SK-N-SH (cell line): ENCODE results near the gene UCK2. TPM values are rescaled to one million over a fixed set of nuclear protein-coding genes. Genes with fewer than 3 reads are reported as not detected.

Source experiments
- CTCF ChIA-PET: fragments of 300-600, 350-600 bp; formaldehyde crosslinking; extraction: SDS; loops from one replicate; lab custom pipeline; 2021; lab: Yijun Ruan, JAX
- POLR2A ChIA-PET: fragments of 350-600 bp; sonication (Branson Sonifier 250); formaldehyde crosslinking; extraction: SDS; loops from one replicate; lab custom pipeline; 2020; ENCODE audit warnings: antibody characterized with exemption, inconsistent platforms; lab: Yijun Ruan, JAX
- DNase-seq: peaks from one replicate; pipeline ENCODE4 v3.0.0; 2012
- H2AFZ ChIP-seq: fragments of 200-600 bp; sonication (generic); 2 replicates; pipeline ENCODE4 v1.8.1; 2016; ENCODE audit warnings: antibody characterized with exemption, mild to moderate bottlenecking, low read depth
- H3F3A ChIP-seq: fragments of 200-600 bp; sonication (generic); replicated peaks from 2 replicates; pipeline ENCODE3; 2016; ENCODE audit warnings: antibody characterized with exemption, mild to moderate bottlenecking; ENCODE audit not compliant: insufficient read depth
- H3K27ac ChIP-seq, 2 experiments: fragments of 200-500 bp in 1 of 2; fragments of 200-600 bp in 1 of 2; sonication (Bioruptor generic) in 1 of 2; sonication (generic), shearing (Covaris generic) in 1 of 2; 2 replicates each; pipeline versions ENCODE4 v1.5.1 to v1.6.1; 2014 to 2016; ENCODE audit warnings: low read depth in 2 of 2, inconsistent platforms in 1 of 2, low read length in 1 of 2, mild to moderate bottlenecking in 1 of 2, mixed read lengths in 1 of 2
- H3K27me3 ChIP-seq: fragments of 200-600 bp; sonication (generic), shearing (Covaris generic); 2 replicates; pipeline ENCODE4 v1.6.1; 2016; ENCODE audit warnings: mixed run types; ENCODE audit not compliant: insufficient read depth
- H3K36me3 ChIP-seq, 2 experiments: fragments of 200-500 bp in 1 of 2; fragments of 200-600 bp in 1 of 2; sonication (Bioruptor generic) in 1 of 2; sonication (generic) in 1 of 2; replicated peaks in 1 of 2; 2 replicates each; pipeline versions ENCODE3 to v1.5.1; 2014 to 2016; ENCODE audit warnings: low read length in 1 of 2, mild to moderate bottlenecking in 1 of 2; ENCODE audit not compliant: insufficient read depth in 2 of 2, control insufficient read depth in 1 of 2
- H3K4me1 ChIP-seq, 2 experiments: fragments of 200-500 bp in 1 of 2; fragments of 200-600 bp in 1 of 2; sonication (Bioruptor generic) in 1 of 2; sonication (generic), shearing (Covaris generic) in 1 of 2; 2 replicates each; pipeline versions ENCODE4 v1.5.1 to v1.6.1; 2014 to 2016; ENCODE audit warnings: low read depth in 1 of 2, low read length in 1 of 2, mixed run types in 1 of 2; ENCODE audit not compliant: insufficient read depth in 2 of 2, control insufficient read depth in 1 of 2
- H3K4me2 ChIP-seq: fragments of 200-600 bp; sonication (generic), shearing (Covaris generic); 2 replicates; pipeline ENCODE4 v1.6.1; 2017; ENCODE audit warnings: mixed run types
- H3K4me3 ChIP-seq, 2 experiments: fragments of 200-500 bp in 1 of 2; fragments of 200-600 bp in 1 of 2; sonication (Bioruptor generic) in 1 of 2; sonication (generic), shearing (Covaris generic) in 1 of 2; 2 replicates each; pipeline versions ENCODE4 v1.5.1 to v1.8.1; 2014 to 2016; ENCODE audit warnings: low read depth in 2 of 2, inconsistent platforms in 1 of 2, low read length in 1 of 2, mild to moderate bottlenecking in 1 of 2, mixed read lengths in 1 of 2, moderate library complexity in 1 of 2
- H3K79me2 ChIP-seq: fragments of 200-600 bp; sonication (generic); 2 replicates; pipeline ENCODE4 v1.8.1; 2017; ENCODE audit warnings: mild to moderate bottlenecking; ENCODE audit not compliant: insufficient read depth
- H3K9ac ChIP-seq: fragments of 200-600 bp; sonication (generic); 2 replicates; pipeline ENCODE4 v1.6.1; 2017; ENCODE audit warnings: mixed run types
- H3K9me2 ChIP-seq: fragments of 200-600 bp; sonication (generic); 2 replicates; pipeline ENCODE4 v1.6.1; 2017; ENCODE audit warnings: mixed run types
- H3K9me3 ChIP-seq: fragments of 200-600 bp; sonication (generic); 2 replicates; pipeline ENCODE4 v1.6.1; 2017; ENCODE audit warnings: mixed run types, mild to moderate bottlenecking, moderate library complexity
- H4K20me1 ChIP-seq: fragments of 200-600 bp; sonication (generic); 2 replicates; pipeline ENCODE4 v1.6.1; 2017; ENCODE audit warnings: mild to moderate bottlenecking, mixed run types; ENCODE audit not compliant: insufficient read depth
- FOSL2 ChIP-seq: IDR thresholded peaks from 2 replicates; pipeline ENCODE4 v1.4.0; 2012; ENCODE audit warnings: low read depth, mild to moderate bottlenecking, moderate library complexity, borderline replicate concordance
- FOXM1 ChIP-seq: IDR thresholded peaks from 2 replicates; pipeline ENCODE4 v1.4.0; 2012; ENCODE audit warnings: low read depth, mild to moderate bottlenecking
- GATA2 ChIP-seq: sonication (generic); formaldehyde crosslinking; IDR thresholded peaks from 2 replicates; pipeline ENCODE4 v1.5.0; 2020; ENCODE audit warnings: mild to moderate bottlenecking, missing genetic modification reagents
- JUND ChIP-seq: IDR thresholded peaks from 2 replicates; pipeline ENCODE4 v1.4.0; 2012
- MEF2A ChIP-seq: IDR thresholded peaks from 2 replicates; pipeline ENCODE4 v1.4.0; 2012; ENCODE audit warnings: low read depth, borderline replicate concordance
- MXI1 ChIP-seq: IDR thresholded peaks from 2 replicates; pipeline ENCODE4 v1.6.1; 2012; ENCODE audit warnings: mild to moderate bottlenecking, low read depth, low read length, improper control_type of control experiment
- NFIC ChIP-seq: IDR thresholded peaks from 2 replicates; pipeline ENCODE4 v1.4.0; 2012; ENCODE audit warnings: borderline replicate concordance
- NRF1 ChIP-seq: IDR thresholded peaks from 2 replicates; pipeline ENCODE4 v1.6.1; 2012; ENCODE audit warnings: low read depth, mild to moderate bottlenecking, low read length
- POLR2AphosphoS5 ChIP-seq: IDR thresholded peaks from 2 replicates; pipeline ENCODE4 v1.6.1; 2012; ENCODE audit warnings: low read depth, low read length
- RFX5 ChIP-seq: IDR thresholded peaks from 2 replicates; pipeline ENCODE4 v1.6.1; 2012; ENCODE audit warnings: mild to moderate bottlenecking, improper control_type of control experiment, low read length
- TCF12 ChIP-seq: IDR thresholded peaks from 2 replicates; pipeline ENCODE4 v1.4.0; 2012
- TEAD4 ChIP-seq: IDR thresholded peaks from 2 replicates; pipeline ENCODE4 v1.4.0; 2012; ENCODE audit warnings: mild to moderate bottlenecking, borderline replicate concordance; ENCODE audit not compliant: insufficient read depth
- YY1 ChIP-seq: IDR thresholded peaks from 2 replicates; pipeline ENCODE4 v1.4.0; 2012; ENCODE audit warnings: low read depth, mild to moderate bottlenecking
- WGBS: methylation state at CpG from one replicate; pipeline ENCODE4 v1.1.6; 2017; ENCODE audit warnings: low lambda C conversion rate; 5-methylcytosine and 5-hydroxymethylcytosine counted together
- polyA plus RNA-seq, 3 experiments: library from polyadenylated mRNA; depleted of rRNA; stranded (reverse); fragments of >200 nt; gene quantifications; 2 replicates each; pipeline ENCODE4 v1.2.3, GENCODE V29; 2012
- TF ChIP-seq, protein P1 (sequence below): IDR thresholded peaks from 2 replicates; pipeline ENCODE4; 2012
- TF ChIP-seq, protein P2 (sequence below): fragments of 150-350 bp; IDR thresholded peaks from 2 replicates; pipeline ENCODE4 v1.6.1; 2017; ENCODE audit warnings: antibody characterized with exemption, low read length, low read depth, borderline replicate concordance
- TF ChIP-seq, protein P3 (sequence below): fragments of 200-600 bp; sonication (generic); IDR thresholded peaks from 2 replicates; pipeline ENCODE4 v1.6.1; 2017; ENCODE audit warnings: antibody characterized with exemption, mild to moderate bottlenecking, moderate library complexity
- TF ChIP-seq, protein P4 (sequence below): IDR thresholded peaks from 2 replicates; pipeline ENCODE4 v1.6.1; 2012; ENCODE audit warnings: mild to moderate bottlenecking, low read depth, low read length, moderate library complexity

The UCK2 gene
- polyA plus RNA-seq, 1 of the 3 experiments (the other 2 are of a cell fraction) = 53.7 TPM

DNA sequence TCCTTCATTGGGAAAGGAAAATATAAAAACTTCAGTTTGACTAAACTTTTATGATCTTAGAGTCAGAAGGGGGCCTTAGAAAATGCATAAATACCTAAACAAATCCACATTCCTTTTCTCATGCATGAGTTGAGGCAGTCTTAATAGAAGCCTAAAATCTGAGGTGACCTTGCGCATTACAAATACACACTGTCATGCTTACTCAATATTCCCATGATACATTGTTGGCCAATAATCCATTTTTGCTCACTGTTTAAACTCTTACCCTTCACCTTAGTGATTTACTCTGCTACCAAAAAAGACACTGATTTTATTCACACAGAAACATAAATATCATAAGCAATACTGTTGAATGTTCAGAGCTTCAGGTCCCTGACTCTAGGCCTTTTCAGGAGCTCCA is 39.7 kb upstream of the UCK2 start:
- Histone ChIP-seq H3K9ac (no peak overlapping the region), H3K27ac (no peak overlapping the region), H3K9me3 (no peaks in the 10 kb centered on the region), H4K20me1 (no peaks in the 10 kb centered on the region)
- DNase-seq = no peak
- 100% methylated on average over 1 of the region's 1 CpG for WGBS
- TF ChIP-seq YY1 (no peak), FOXM1 (no peak), JUND (no peak), GATA2 (CRISPR knock-in tag) (no peak), TCF12 (no peak), MXI1 (no peak), POLR2AphosphoS5 (no peak), TEAD4 (no peak), NRF1 (no peak), MEF2A (no peak), FOSL2 (no peak), RFX5 (no peak)
- TF ChIP-seq, protein P1, sequence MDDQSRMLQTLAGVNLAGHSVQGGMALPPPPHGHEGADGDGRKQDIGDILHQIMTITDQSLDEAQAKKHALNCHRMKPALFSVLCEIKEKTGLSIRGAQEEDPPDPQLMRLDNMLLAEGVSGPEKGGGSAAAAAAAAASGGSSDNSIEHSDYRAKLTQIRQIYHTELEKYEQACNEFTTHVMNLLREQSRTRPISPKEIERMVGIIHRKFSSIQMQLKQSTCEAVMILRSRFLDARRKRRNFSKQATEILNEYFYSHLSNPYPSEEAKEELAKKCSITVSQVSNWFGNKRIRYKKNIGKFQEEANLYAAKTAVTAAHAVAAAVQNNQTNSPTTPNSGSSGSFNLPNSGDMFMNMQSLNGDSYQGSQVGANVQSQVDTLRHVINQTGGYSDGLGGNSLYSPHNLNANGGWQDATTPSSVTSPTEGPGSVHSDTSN = no peak
- TF ChIP-seq, protein P2, sequence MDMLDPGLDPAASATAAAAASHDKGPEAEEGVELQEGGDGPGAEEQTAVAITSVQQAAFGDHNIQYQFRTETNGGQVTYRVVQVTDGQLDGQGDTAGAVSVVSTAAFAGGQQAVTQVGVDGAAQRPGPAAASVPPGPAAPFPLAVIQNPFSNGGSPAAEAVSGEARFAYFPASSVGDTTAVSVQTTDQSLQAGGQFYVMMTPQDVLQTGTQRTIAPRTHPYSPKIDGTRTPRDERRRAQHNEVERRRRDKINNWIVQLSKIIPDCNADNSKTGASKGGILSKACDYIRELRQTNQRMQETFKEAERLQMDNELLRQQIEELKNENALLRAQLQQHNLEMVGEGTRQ = no peak
- TF ChIP-seq, all 33 proteins: peak for 0
- H3F3A ChIP-seq = peaks cover 3% of the 10 kb centered on the region
- no peaks in the 10 kb centered on the region; the same call in 1 of the 2 replicates for H3K79me2 ChIP-seq
- no peak overlapping the region for H3K4me3 ChIP-seq
- no peaks in the 10 kb centered on the region for H3K36me3 ChIP-seq
- no peaks in the 10 kb centered on the region for H3K4me1 ChIP-seq
- H3K27me3 ChIP-seq = no peaks in the 10 kb centered on the region
- CTCF ChIA-PET = no interaction called here
- H3K9me2 ChIP-seq = no peaks in the 10 kb centered on the region
- H2AFZ ChIP-seq = no peak overlapping the region
- POLR2A ChIA-PET = no interaction called here
- no peak overlapping the region for H3K4me2 ChIP-seq

GRCh38 chr1:165793951-165794350 is 33.5 kb upstream of the UCK2 start:
- Histone ChIP-seq H3K4me1 (no peaks in the 10 kb centered on the region), H3K9me2 (no peaks in the 10 kb centered on the region), H3K36me3 (no peaks in the 10 kb centered on the region), H3K27me3 (no peaks in the 10 kb centered on the region), H3F3A (peaks cover 3% of the 10 kb centered on the region), H3K9me3 (no peaks in the 10 kb centered on the region), H3K9ac (no peak overlapping the region), H3K27ac (no peak overlapping the region), H3K4me2 (no peak overlapping the region), H3K4me3 (no peak overlapping the region), H2AFZ (no peak overlapping the region), H4K20me1 (no peaks in the 10 kb centered on the region), H3K79me2 (no peaks in the 10 kb centered on the region)
- POLR2A ChIA-PET = interaction anchor here (1.0 kb wide), 1 partner anchor 25 kb away, joined by 3 read pairs; the partner anchor contains the start of gene TMCO1
- no peak for DNase-seq
- CTCF ChIA-PET = interaction anchor here (1.5 kb wide), 1 partner anchor 120 kb away, joined by 3 read pairs; no protein-coding TSS in a partner anchor
- WGBS = 18% methylated on average over 2 of the region's 2 CpGs
- TF ChIP-seq FOXM1 = no peak
- TF ChIP-seq, protein P3, sequence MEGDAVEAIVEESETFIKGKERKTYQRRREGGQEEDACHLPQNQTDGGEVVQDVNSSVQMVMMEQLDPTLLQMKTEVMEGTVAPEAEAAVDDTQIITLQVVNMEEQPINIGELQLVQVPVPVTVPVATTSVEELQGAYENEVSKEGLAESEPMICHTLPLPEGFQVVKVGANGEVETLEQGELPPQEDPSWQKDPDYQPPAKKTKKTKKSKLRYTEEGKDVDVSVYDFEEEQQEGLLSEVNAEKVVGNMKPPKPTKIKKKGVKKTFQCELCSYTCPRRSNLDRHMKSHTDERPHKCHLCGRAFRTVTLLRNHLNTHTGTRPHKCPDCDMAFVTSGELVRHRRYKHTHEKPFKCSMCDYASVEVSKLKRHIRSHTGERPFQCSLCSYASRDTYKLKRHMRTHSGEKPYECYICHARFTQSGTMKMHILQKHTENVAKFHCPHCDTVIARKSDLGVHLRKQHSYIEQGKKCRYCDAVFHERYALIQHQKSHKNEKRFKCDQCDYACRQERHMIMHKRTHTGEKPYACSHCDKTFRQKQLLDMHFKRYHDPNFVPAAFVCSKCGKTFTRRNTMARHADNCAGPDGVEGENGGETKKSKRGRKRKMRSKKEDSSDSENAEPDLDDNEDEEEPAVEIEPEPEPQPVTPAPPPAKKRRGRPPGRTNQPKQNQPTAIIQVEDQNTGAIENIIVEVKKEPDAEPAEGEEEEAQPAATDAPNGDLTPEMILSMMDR = no peak
- no peak for TF ChIP-seq FOSL2
- no peak for TF ChIP-seq NRF1
- TF ChIP-seq JUND = no peak
- TF ChIP-seq NFIC = no peak
- no peak for TF ChIP-seq YY1
- TF ChIP-seq, protein P2 = no peak
- TF ChIP-seq, protein P4, sequence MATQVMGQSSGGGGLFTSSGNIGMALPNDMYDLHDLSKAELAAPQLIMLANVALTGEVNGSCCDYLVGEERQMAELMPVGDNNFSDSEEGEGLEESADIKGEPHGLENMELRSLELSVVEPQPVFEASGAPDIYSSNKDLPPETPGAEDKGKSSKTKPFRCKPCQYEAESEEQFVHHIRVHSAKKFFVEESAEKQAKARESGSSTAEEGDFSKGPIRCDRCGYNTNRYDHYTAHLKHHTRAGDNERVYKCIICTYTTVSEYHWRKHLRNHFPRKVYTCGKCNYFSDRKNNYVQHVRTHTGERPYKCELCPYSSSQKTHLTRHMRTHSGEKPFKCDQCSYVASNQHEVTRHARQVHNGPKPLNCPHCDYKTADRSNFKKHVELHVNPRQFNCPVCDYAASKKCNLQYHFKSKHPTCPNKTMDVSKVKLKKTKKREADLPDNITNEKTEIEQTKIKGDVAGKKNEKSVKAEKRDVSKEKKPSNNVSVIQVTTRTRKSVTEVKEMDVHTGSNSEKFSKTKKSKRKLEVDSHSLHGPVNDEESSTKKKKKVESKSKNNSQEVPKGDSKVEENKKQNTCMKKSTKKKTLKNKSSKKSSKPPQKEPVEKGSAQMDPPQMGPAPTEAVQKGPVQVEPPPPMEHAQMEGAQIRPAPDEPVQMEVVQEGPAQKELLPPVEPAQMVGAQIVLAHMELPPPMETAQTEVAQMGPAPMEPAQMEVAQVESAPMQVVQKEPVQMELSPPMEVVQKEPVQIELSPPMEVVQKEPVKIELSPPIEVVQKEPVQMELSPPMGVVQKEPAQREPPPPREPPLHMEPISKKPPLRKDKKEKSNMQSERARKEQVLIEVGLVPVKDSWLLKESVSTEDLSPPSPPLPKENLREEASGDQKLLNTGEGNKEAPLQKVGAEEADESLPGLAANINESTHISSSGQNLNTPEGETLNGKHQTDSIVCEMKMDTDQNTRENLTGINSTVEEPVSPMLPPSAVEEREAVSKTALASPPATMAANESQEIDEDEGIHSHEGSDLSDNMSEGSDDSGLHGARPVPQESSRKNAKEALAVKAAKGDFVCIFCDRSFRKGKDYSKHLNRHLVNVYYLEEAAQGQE = no peak
- TF ChIP-seq TCF12 = no peak
